A673 (cell line): Measurements from ENCODE around the gene ARPP19.

Experiments used
- EZH2 ChIP-seq: fragments of 200-600 bp; sonication (generic); IDR thresholded peaks from 2 replicates; pipeline ENCODE4 v1.6.1; 2017; ENCODE audit warnings: borderline replicate concordance, low read depth, mild to moderate bottlenecking, mixed read lengths, antibody characterized with exemption, low read length; ENCODE audit not compliant: poor library complexity, severe bottlenecking
- TF ChIP-seq, protein P1 (sequence below): fragments of 300-800, 200-600 bp; sonication (generic); conservative IDR thresholded peaks from 2 replicates; pipeline ENCODE4 v1.5.1; 2017; ENCODE audit warnings: low read depth, mild to moderate bottlenecking, antibody characterized with exemption, low read length, moderate library complexity, mixed read lengths

DNA sequence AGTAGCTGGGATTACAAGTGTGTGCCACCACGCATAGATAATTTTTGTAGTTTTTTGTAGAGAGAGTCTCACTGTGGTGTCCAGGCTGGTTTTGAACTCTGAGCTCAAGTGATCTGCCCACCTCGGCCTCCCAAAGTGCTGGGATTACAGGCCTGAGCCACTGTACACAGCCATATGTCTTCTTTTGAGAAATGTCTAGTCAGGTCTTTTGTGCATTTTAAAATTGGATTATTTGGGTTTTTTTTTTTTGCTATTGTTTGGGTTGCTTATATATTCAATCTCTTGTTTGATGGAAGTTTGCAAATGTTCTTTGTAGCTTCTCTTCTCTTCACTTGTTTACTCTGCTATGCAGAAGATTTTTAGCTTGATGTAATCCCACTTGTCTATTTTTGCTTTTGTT lies 6.2 kb upstream of the ARPP19 start:
- TF ChIP-seq, protein P1, sequence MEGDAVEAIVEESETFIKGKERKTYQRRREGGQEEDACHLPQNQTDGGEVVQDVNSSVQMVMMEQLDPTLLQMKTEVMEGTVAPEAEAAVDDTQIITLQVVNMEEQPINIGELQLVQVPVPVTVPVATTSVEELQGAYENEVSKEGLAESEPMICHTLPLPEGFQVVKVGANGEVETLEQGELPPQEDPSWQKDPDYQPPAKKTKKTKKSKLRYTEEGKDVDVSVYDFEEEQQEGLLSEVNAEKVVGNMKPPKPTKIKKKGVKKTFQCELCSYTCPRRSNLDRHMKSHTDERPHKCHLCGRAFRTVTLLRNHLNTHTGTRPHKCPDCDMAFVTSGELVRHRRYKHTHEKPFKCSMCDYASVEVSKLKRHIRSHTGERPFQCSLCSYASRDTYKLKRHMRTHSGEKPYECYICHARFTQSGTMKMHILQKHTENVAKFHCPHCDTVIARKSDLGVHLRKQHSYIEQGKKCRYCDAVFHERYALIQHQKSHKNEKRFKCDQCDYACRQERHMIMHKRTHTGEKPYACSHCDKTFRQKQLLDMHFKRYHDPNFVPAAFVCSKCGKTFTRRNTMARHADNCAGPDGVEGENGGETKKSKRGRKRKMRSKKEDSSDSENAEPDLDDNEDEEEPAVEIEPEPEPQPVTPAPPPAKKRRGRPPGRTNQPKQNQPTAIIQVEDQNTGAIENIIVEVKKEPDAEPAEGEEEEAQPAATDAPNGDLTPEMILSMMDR: no peak
- no peak for TF ChIP-seq EZH2
